GM12873 (cell line): ENCODE data around the gene CTBP2.

Experiments
- CTCF ChIP-seq: IDR thresholded peaks from 2 replicates; pipeline ENCODE4 v1.5.1; 2012; ENCODE audit warnings: low read depth, mild to moderate bottlenecking, moderate library complexity, low read length, control low read depth; ENCODE audit not compliant: insufficient read depth; ENCODE audit errors: missing control alignments

CTBP2 gene

GRCh38 chr10:125177641-125178640 lies 17.6 kb upstream of the CTBP2 start:
- TF ChIP-seq CTCF, result no peak

DNA sequence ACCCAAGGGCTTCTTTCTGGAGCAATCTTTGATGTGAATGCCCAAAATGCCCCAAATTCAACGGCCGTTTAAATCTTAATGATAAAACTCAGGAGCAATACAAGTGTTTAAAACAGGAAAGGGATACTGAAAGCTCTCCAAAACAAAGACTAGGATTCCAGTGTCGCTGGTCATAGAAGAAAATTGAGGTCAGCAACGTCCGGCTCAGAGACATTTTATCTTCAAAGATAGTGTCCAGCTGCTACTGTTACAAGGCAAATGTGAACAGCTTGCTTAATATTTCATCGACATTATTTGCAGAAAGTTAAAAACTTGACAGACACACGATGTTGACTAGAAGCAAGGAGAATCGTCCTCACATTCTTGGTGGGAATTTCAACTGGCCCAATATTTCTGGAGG lies 15.4 kb upstream of the CTBP2 start:
- TF ChIP-seq CTCF, result no peak

DNA sequence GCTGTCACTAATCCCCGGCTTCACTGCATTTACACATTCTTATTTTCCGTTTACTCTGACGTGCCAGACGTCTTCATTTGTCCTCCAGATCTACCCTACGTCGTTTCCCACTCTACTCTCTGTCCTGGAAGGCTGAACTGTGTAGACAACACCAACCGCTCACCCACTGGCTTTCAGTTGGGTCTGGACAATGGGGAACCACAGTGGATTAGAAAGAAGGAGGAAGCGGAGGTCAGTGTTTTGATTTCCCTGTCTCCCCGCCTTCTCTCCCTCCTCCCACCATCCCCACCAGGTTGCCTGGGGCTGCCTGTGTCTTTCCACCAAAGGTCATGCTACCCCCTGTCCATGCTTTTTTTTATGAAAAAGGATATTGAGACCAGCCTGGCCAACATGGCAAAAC lies 14.0 kb upstream of the CTBP2 start:
- no peak for TF ChIP-seq CTCF

DNA sequence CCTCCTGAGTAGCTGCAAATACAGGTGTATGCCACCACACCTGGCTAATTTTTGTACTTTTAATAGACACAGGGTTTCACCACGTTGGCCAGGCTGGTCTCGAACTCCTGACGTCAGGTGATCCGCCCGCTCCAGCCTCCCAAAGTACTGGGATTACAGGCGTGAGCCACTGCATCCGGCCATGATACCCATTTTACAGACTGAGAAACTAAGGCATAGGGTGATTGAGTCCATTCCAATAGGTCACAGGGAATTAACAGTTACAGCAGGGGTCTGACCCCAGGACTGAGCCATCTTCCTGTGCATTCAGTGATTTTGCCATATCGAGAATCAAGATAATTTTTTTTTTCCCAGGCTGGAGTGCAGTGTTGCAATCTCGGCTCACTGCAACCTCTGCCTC lies 12.3 kb upstream of the CTBP2 start:
- TF ChIP-seq CTCF, result no peak

- TF ChIP-seq CTCF, result no peak
These were observed 11.3 kb upstream of the CTBP2 start for GRCh38 chr10:125171402-125172306.

DNA sequence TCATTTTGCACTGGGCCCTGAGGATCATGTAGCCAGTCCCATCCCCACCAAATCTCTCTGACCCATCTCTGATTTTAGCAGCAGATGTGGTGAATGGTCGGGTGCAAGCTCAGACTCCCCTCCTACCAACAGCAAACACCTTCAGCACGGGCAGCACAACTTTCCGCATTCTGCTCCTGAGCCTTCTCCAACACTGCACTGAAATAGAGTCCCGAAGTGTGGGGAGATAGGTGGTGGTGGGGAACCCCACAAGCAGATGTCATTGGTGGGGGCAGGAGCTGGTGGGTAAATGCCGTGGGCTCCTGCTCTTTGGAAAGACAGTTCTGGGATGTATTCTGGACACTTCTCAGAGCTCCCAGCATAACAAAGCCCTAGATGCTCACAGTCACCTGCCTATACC lies 9.6 kb upstream of the CTBP2 start:
- TF ChIP-seq CTCF, result no peak

GRCh38 chr10:125169279-125169678 lies 8.9 kb upstream of the CTBP2 start:
- TF ChIP-seq CTCF, result no peak
